PFSK-1 (cell line): ENCODE results near the gene KHDRBS1.

Source experiments
- FOXP2 ChIP-seq: optimal IDR thresholded peaks from 2 replicates; pipeline ENCODE3; 2011; ENCODE audit warnings: borderline replicate concordance, control low read depth, inconsistent platforms; ENCODE audit not compliant: insufficient read depth; ENCODE audit errors: extremely low read length, extremely low read depth
- POLR2AphosphoS5 ChIP-seq: IDR thresholded peaks from 2 replicates; pipeline ENCODE4 v1.6.1; 2012; ENCODE audit warnings: low read depth, mild to moderate bottlenecking, control low read depth, low read length, moderate library complexity
- SIN3A ChIP-seq: IDR thresholded peaks from 2 replicates; pipeline ENCODE4 v1.6.1; 2012; ENCODE audit warnings: mild to moderate bottlenecking, low read length, moderate library complexity, borderline replicate concordance; ENCODE audit not compliant: insufficient read depth
- TAF1 ChIP-seq: IDR thresholded peaks from 2 replicates; pipeline ENCODE4 v1.6.1; 2012; ENCODE audit warnings: low read length, control low read depth, borderline replicate concordance; ENCODE audit not compliant: insufficient read depth
- TF ChIP-seq, protein P1 (sequence below), 2 experiments: IDR thresholded peaks; 2 replicates each; pipeline versions ENCODE4 v1.6.1 to v1.8.0; 2011 to 2012; ENCODE audit warnings: low read depth in 2 of 2, low read length in 2 of 2, control low read depth in 1 of 2, inconsistent platforms in 1 of 2, mild to moderate bottlenecking in 1 of 2, moderate library complexity in 1 of 2; ENCODE audit not compliant: insufficient read depth in 1 of 2

KHDRBS1 gene

DNA sequence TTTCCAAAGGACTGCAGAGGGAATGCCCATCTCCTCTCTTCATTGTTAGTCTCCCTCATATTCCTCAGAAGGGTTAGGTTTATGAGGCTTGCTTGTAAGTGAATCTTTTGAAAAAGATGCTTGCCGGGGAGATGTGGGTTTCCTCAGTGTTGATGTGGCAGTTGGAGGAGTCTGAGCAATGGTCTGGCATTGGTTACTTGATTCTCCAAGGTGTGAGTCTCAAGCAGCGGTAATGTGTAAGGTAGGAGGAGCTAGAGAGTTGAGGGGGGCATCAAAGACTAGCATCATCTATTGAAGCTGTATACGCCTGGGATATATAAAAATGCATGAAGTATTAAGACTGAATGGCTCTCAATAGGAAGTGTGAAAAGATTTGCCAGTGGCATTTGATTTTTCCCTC is 21.5 kb downstream of the KHDRBS1 start:
- TF ChIP-seq TAF1 (no peak), FOXP2 (no peak), POLR2AphosphoS5 (no peak), SIN3A (no peak)
- TF ChIP-seq, protein P1, sequence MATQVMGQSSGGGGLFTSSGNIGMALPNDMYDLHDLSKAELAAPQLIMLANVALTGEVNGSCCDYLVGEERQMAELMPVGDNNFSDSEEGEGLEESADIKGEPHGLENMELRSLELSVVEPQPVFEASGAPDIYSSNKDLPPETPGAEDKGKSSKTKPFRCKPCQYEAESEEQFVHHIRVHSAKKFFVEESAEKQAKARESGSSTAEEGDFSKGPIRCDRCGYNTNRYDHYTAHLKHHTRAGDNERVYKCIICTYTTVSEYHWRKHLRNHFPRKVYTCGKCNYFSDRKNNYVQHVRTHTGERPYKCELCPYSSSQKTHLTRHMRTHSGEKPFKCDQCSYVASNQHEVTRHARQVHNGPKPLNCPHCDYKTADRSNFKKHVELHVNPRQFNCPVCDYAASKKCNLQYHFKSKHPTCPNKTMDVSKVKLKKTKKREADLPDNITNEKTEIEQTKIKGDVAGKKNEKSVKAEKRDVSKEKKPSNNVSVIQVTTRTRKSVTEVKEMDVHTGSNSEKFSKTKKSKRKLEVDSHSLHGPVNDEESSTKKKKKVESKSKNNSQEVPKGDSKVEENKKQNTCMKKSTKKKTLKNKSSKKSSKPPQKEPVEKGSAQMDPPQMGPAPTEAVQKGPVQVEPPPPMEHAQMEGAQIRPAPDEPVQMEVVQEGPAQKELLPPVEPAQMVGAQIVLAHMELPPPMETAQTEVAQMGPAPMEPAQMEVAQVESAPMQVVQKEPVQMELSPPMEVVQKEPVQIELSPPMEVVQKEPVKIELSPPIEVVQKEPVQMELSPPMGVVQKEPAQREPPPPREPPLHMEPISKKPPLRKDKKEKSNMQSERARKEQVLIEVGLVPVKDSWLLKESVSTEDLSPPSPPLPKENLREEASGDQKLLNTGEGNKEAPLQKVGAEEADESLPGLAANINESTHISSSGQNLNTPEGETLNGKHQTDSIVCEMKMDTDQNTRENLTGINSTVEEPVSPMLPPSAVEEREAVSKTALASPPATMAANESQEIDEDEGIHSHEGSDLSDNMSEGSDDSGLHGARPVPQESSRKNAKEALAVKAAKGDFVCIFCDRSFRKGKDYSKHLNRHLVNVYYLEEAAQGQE (IDR thresholded peaks at IDR 0.05; ENCODE audit: insufficient read depth in 1 of 2, low read depth in 2 of 2, low read length in 2 of 2) = no peak

DNA sequence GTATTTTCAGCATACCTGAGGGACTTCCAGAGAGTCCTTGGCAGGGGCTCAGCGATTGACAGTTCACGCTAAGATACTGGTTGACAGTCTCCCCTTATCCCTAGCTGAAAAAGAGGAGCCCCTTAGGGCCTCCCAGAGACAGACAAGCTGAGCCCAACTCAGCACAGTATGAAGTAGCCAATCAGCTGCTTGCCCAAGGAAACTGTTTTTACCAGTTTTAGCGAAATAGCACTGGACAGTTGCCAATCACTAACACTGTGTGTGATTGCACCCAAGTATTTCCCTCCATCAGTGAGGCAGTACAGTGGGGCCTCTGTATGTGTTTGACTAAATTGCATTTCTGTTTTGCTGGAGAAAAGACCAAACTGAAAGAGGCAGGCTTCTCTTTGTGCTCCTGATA is 27.0 kb downstream of the KHDRBS1 start:
- TF ChIP-seq, protein P1 (IDR thresholded peaks at IDR 0.05; ENCODE audit: insufficient read depth in 1 of 2, low read depth in 2 of 2, low read length in 2 of 2) = no peak
- TF ChIP-seq SIN3A = no peak

- TF ChIP-seq, protein P1 (IDR thresholded peaks at IDR 0.05; ENCODE audit: insufficient read depth in 1 of 2, low read depth in 2 of 2, low read length in 2 of 2) = no peak
- TF ChIP-seq POLR2AphosphoS5 = 0 out of 2 replicates have a peak, but pooled peaks have one; percentile 20
Measured at GRCh38 chr1:32042330-32042729, 28.7 kb downstream of the KHDRBS1 start.

DNA sequence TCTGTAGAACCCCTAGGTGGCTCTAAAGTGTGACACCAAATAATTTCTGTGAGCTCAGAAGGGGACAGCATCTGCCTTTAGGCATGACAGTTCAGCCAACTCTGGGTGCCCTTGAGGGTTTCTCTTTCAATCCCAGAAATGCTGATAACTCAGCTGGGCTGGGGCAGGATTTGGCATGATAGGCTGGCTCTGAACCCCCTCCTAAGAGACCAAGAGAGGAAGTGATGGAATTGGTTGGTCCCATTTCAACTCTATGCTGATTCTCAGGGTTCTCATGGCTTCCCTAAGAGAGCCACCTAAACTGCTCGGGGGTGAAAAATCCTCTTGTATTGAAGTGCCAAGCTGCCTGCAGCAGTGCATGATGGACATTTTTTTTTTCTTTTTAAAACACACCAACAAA is 30.6 kb downstream of the KHDRBS1 start:
- TF ChIP-seq SIN3A = no peak

DNA sequence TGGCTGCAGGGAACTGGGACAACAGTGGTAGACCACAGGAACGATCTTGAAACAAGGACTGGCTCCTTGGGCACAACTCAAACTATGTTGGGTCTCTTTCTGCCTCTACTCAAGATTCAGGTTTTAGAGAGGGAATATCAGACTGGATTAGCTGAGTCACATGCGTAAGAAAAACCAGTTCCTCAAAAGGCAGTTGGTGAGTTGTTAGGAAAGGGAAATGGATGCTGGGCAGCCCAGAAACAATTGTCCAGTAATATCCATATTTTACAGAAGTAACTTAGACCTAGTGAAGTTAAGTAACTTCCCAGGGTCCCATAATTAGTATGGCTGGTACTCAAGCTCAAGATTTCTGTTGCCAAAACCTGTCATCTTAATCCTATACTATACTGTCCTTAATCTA is 32.1 kb downstream of the KHDRBS1 start:
- TF ChIP-seq, protein P1 (IDR thresholded peaks at IDR 0.05; ENCODE audit: insufficient read depth in 1 of 2, low read depth in 2 of 2, low read length in 2 of 2) = no peak
- TF ChIP-seq SIN3A = no peak
- no peak for TF ChIP-seq FOXP2
- TF ChIP-seq POLR2AphosphoS5 = no peak
- no peak for TF ChIP-seq TAF1

DNA sequence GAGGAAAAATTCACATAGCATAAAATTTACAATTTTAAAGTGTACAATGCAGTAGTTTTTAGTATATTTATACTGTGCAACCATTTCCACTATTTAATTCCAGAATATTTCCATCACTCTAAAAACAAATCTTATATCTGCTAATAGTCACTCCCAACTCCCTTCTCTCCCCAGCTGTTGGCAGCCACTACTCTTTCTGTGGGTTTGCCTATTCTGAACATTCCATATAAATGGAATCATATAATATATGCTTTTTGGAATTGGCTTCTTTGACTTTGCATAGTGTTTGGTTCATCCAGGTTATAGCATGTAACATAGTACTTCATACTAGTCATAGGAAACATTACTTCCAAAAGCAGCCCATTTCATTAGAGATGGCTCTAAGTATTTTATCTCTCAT is 34.0 kb downstream of the KHDRBS1 start:
- TF ChIP-seq, protein P1 (IDR thresholded peaks at IDR 0.05; ENCODE audit: insufficient read depth in 1 of 2, low read depth in 2 of 2, low read length in 2 of 2) = no peak
- no peak for TF ChIP-seq FOXP2
- no peak for TF ChIP-seq TAF1
- TF ChIP-seq POLR2AphosphoS5 = no peak
- TF ChIP-seq SIN3A = no peak
